HK-2 (cell line): ENCODE results near the gene RPS6KC1.
A peak's percentile ranks its signal among the peaks of the same experiment; 100 is the strongest.
"Not testable (repeated sequence)": the region's sequence is repeated elsewhere in the genome, so short reads cannot be mapped to it uniquely, and the experiment has no call there.

Experiments used
- DNase-seq: peaks from one replicate; pipeline ENCODE4 v3.0.0-alpha.2; 2018; ENCODE audit not compliant: unreplicated experiment

Gene RPS6KC1

DNA sequence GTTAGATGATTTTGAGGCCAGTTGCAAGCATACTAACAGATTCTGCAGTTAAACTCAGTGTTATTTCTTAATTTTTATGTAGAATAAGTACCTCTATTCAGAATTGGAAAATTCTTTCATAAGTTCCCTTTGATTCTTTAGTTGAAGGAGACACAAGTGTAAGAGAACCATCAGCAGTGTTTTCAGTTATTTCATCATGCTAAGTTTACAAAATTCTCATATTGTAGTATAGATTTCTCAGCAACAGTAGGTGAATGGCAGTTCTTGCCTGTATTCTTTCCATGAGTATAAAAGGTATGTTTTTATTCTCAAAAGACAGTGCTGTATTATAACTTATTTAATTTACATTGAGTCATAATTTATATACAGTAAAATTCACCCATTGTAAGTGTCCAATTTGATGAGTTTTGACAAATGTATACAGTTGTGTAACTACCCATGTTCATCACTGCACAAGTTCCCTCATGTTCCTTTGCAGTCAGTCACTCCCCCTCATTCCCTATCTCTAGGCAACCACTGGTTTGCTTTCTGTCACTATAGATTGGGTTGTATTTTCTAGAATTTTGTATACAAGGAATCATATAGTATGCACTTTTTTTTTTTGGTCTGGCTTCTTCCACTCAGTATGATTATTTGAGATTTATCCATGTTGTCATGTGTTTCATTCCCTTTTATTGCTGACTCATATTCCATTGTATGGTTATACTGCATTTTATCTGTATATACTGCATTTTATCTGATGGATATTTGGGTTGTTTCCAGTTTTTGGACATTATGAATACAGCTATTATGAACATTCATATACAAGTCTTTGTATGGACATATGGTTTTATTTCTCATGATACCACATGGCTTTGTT is 3.9 kb downstream of the RPS6KC1 start:
- no peak for DNase-seq

DNA sequence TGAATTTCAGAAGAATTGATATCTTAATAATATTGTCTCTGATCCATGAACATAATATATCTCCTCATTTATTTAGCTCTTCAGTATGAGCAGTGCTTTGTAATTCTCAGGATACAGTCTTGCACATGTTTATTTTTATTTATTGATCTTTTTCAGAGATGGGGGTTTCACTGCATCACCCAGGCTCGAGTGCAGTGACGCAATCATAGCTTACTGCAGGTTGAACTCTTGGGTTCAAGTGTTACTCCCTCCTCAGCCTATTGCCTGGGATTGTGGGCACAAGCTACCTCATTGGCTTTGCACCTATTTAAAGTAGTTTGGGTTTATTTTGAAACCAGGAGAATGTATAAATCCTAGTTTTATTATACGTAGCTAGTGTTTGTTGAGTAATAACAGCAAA is 4.7 kb downstream of the RPS6KC1 start:
- DNase-seq, result no peak

DNA sequence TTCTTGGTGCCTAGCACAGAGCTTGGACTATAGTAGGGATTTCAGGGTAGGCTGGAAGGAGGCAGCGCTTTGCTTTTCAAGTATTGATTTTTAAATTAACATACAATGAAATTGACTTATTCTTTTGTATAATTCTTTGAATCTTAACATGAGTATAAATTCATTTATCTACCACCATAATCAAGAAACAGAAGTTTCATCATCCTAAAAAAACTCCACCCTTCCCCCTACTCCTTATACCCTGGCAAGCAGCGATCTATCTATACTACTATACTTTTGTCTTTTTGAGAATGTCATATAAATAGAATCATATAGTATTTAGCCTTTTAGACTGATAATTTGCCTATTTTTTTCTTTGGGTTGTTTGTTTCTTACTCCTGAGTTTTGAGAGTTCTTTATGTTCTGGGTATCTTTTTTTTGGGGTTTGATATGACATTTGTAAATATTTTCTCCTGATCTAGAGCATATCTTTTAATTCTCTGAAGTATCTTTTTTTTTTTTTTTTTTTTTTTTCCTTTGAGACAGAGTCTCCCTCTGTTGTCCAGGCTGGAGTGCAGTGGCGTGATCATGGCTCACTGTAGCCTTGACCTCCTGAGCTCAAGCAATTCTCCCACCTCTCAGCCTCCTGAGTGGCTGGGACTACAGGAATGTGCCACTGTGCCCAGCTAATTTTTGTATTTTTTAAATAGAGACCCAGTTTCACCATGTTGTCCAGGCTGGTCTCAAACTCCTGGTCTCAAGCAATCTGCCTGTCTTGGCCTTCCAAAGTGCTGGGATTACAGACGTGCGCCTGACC is 6.4 kb downstream of the RPS6KC1 start:
- DNase-seq, result no peak

DNA sequence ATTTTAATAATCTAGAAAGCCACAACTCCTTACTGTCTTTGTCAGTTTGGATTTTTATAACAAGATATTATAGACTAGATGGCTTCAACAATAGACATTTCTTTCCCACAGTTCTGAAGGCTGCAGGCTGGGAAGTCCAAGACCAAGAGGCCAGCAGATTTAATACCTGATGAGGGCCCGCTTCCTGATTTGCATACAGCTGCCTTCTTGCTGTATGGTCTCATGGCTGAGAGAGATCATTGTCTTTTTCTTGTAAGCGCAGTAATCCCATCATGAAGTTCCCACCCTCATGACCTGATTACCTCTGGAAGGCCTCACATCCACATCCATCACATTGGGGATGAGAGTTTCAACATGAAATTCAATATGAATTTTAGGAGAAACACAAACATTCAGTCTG is 9.8 kb downstream of the RPS6KC1 start:
- no peak for DNase-seq

DNA sequence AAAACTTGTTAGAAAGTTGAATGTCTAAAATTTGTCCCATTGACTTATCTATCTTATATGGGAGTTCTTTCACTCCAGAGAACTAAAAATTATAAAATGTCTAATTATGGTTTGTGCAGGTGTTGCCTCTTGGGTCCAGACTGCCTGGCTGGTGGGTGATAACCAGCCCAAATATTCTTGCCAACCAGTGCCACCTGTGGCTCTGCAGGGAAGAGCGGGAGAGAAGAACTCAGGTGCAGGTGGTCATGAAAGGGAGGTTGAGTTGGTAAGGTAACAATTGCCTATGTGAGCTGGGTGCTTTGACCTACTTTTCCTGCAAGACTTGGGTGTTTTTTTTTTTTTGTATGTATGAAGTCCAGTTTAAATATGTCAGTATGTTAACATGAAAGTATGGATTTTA is 10.2 kb downstream of the RPS6KC1 start:
- DNase-seq, result no peak

DNA sequence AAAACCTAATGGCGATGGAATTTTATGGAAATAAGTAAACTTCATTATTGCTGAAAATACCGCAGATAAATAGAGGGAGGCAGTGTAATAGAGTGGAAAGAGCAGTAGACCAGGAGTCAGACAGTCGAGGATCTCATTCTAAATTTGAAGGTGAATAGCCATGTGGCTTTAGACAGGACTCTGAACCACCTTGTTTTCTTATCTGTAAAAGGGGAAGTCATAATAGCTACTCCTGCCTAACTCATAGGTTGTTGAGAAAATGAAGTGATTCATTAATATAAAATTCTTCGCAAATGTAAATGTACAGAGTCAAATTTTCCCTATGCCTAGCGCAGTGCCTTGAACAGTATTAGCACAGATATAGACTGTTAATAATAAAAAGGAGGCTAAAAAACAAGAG is 14.8 kb downstream of the RPS6KC1 start:
- DNase-seq, result no peak

DNA sequence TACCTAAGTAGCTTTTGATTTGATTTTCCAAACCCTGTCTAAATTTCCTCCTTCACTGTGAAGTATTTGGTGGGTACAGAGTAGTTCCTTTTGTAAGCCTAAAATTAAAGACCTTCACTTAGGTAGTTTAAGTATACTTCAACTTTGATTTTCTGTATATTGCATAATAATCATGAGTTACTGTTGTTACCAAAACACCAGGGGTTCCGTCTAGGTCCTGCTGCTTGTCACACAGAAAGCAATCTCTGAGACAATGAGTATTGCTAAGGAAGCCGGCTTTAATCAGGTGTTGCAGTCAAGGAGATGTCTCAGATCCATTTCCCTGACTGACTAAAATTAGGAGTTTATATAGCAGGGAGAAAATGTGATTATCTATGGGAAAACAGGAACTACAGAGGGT is 15.3 kb downstream of the RPS6KC1 start:
- no peak for DNase-seq

DNA sequence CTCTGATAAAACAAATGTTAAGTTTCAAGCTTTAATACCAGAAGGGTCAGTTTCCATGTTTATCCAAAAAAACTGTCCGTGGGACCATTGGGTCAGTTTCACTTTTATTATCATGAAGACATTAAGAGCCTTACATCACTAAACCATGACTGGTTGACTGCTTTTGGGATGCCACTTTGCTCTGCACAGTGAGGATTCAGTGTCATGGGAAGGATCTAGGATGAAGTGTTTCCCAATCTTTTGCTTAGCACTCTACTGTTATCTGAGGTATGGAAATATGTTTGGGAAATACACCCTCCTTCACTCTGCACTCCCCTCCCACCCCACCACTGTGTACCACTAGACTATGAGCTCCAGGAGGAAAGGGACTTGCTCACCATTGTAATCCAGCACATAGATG is 16.3 kb downstream of the RPS6KC1 start:
- no peak for DNase-seq

DNA sequence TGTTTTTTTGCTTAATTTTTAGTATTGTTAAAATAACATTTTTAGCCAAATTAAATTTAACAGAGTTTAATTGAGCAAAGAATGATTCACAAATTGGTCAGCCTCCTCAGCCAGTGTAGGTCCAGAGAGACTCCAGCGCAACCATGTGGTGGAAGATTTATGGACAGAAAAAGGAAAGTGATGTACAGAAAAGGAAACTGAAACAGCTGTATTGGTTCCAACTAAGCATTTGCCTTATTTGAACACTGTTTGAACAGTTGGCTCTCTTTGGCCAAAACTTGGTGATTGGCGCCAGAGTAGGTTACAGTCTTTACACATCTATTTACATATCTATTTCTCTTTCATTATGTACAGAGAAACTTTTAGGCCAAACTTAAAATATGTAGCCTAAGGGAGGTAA is 19.4 kb downstream of the RPS6KC1 start:
- peak; percentile 10 for DNase-seq

DNA sequence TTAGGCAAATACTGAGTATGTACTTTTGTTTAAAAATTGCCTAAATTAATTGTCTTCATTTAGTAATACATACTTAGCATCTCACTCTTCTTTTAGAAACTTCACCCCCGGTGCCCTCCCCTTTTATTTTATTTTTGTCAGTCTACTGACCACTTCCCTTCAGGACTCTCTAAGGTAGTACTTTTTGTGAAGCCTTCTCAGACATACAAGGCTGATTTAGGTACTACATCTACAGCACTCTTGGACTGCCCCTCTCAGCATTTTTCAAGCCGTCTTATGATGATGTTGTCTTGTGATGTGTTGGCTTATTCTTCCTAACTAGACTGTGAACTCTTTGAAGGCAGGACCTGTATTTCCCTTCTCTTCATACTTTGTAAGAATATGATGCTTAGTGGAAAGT is 24.7 kb downstream of the RPS6KC1 start:
- no peak for DNase-seq

DNA sequence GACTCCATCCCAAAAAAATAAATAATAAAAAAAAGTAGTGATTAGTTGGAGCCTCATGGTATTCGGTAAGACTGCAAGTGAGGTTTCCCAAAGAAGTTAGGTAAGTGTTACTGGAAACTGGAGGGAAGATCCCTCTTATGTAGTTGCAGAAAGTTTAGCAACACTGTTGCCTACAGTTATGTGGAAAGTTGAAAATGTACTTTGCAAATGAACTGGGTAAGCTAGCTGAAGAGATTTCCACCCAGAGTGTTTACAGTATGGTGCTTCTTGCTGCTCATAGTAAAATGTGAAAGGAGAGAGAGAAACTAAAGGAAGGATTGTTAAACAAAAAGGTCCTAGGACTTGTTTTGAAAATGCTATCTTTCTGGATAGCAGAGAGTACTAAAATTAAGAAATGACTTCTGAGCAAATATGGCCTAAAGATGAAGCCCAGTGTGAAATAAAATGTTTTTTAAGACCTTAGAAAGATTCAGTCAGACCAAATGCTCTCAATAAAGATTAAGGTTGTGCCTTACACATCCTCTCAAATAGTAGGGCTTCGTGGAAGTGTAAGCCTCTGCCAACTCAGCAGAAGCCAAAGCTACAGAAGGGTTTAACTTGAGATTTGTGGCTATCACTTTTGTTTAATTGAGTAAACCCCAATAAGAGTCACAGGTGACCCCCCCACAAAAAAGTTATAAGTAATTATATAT is 31.5 kb downstream of the RPS6KC1 start:
- no peak for DNase-seq

DNA sequence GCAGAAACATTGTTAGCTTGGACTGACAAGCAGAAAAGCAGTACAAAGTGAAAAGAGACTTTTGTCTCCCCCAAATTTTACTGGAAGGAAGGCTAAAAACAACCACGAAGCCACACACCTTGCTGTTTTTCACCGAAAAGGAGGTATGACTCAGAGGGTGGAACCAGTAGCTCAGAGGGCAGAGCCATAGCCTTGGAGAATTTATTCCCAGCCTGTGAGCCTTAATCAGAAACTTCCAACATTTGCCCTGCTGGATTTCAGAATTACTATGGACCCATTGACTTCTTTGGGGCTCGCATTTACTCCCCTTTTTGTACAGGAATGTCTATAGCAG is 32.0 kb downstream of the RPS6KC1 start:
- DNase-seq, result no peak

DNA sequence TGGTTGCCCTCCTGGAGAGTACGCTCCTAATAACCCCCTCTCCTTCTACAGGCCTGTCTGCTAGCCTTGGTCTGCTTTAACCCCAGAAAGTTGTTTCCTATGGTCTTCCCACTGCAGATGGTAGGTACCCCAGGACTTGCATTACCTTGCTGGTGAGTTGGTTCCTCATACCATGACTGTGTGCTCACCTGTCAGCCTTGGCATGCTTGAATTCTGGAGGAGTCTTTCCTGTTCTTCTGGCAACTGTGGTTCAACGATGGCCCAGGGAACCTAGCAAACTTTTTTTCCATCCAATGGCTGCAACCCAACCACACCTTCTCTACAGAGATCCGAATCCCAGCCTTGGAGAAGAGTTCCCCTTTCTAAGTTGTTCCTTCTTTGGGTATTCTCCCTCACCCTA is 36.9 kb downstream of the RPS6KC1 start:
- DNase-seq, result no peak

DNA sequence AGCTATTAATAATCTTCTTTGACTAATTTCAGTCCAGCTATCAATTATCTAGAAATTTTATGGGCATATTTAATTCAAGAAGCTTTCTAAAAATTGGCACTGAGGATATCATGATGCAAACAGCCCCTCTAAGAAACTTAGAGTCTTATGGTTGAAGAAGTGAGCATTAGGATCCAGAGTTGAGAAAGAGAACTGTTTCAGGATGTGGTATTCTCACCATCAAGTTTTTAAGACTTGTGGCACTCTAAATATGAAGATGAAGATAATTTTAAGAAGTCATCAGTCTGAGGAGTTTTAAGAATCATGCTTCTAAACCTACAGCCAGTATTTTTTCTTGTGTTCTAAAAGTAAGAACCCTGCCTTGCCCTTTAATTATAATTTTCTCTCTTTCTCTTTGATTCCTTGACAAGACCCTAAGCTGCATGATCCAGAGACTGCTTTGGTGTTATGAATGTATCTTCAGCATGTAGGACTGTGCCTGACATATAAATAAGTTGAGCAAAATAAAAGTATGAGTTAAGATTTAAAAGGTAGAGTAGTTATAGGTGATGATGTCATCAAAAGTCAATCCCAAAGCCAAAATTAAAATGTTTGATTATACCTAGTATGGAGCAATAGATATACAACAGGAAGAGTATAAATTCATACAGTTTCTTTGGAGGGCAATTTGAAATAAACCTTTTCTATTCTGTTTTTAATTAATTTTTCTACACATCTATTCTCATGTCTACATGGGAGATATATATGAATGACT is 39.1 kb downstream of the RPS6KC1 start:
- no peak for DNase-seq

DNA sequence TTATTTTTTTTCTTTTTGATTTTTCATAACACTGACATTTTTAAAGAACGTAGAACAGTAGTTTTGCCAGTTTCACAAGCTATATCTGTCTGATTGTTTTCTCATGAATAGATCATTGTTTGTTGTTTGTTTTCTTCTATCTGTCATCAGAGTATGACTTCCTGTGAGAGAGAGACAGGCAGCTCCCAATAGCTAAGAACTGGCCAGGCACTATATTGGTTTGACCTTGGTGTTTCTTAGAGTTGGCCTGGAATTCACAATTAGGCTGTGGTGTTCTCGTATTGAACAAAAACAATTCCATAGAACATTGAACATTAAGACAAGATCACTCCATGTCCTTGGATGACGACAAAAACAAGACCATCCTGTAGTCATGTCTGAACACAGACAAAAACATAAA is 43.4 kb downstream of the RPS6KC1 start:
- DNase-seq, result no peak

DNA sequence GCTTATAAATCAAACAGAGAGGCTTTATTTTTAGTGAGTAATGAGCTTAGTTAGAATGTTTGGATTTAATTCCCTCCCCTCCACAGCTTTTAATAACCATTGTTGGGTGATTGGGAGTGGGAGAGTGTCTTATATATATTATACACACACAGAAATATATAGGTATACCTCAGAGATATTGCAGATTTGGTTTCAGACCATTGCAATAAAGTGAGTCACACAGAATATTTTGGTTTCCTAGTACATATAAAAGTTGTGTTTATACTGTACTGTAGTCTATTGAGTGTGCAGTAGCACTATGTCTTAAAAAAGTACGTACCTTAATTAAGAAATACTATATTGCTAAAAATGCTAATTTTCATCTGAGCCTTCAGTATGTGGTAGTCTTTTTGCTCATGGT is 44.4 kb downstream of the RPS6KC1 start:
- no peak for DNase-seq

DNA sequence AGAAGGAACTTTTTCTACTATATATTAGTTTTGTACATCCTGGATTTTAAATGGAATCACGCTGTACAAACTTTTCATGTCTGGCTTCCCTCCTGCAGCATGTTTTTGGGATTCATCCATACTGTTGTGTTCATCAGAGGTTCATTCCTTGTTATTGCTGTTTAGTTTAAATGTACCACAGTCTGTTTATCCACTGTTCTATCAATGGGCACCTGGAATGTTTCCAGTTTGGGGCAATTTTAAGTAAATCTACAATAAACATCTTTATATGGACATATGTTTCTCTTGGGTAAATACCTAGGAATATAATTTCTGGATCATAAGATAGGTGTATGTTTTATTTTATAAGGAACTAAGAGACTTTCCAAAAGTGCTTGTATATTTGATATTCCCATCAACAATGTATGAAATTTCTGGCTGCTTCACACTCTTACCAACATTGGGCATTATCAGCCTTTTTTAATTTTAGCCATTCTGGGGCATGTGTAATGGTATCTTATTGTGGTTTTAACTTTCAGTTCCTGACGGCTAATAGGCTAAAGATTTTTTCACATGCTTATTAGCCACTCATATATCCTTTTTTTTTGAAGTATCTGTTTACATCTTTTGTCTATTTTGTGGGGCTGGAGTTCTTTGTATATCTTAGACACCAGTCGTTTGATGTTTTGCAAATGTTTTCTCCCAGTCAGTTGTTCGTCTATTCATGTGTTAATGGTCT is 48.8 kb downstream of the RPS6KC1 start:
- DNase-seq, result no peak

DNA sequence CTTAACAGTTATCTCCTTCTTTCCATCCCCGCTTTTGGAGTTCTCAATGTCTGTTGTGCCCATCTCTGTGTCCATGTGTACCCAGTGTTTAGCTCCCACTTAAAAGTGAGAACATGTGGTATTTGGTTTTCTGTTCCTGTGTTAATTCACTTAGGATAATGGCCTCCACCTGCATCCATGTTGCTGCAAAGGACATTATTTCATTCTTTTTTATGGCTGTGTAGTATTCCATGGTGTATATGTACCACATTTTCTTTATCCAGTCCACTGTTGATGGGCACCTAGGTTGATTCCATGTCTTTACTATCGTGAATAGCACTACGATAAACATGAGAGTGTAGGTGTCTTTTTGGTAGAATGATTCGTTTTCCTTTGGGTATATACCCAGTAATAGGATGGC is 49.5 kb downstream of the RPS6KC1 start:
- DNase-seq, result not testable (repeated sequence)

DNA sequence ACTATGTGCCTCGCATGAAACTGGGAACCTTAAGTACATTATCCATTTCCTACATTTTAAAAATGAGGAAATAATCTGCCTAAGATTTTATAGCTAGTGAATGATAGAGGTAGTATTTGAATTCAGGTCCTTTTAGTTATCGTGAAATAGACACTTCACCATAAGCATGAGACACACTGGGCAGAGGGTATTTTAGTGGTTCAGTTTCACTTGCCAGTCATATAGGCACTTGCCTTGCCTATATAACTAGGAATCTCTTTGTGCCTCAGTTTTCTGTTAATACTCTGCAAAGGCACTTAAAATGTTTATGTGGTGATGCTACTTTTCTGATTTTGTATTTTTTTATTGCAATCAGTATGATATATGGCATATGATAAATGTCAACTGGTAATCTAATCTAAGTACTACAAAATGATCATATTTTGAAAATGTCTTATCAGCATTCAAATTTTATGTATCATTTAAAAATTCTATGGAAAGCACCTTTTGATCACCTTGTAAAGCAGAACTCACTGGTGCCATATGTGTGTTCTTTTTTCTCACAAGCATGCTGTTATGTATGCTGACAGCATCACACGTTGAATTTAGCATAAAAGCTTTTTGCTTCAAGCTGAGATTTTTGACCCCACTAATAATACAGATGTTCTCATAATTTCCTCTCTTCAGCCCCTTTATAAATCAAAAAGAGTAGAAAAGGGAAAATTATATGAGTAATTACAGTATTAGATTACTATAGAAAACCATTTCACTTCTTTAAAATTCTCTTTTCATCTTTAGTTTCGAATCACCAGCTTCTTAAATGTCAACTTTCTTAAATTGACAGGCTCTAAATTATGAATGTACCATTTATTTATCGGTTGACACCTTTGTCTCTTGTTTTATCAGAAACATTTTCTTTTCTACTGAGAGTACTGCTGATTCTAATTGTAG is 52.6 kb downstream of the RPS6KC1 start:
- DNase-seq, result no peak

DNA sequence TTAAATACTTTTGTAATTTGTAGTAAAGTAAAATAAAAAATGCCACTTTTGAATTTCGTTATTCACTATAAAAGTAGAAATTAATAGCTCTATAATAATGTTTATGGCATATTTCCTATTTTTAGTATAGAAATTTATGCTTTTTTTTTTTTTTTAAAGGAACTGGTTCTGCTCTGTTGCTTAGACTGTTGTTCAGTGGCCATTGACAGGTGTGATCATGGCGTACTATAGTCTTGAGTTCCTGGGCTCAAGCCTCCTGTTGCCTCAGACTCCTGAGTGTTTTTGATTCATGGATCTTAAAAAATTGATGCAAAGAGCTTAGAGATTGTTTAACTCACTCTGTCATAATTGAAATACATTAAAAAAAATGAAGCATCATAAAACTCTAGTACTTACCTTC is 53.6 kb downstream of the RPS6KC1 start:
- no peak for DNase-seq
